ENCODE measurements around the gene RNU6-8.

The RNU6-8 gene

DNA sequence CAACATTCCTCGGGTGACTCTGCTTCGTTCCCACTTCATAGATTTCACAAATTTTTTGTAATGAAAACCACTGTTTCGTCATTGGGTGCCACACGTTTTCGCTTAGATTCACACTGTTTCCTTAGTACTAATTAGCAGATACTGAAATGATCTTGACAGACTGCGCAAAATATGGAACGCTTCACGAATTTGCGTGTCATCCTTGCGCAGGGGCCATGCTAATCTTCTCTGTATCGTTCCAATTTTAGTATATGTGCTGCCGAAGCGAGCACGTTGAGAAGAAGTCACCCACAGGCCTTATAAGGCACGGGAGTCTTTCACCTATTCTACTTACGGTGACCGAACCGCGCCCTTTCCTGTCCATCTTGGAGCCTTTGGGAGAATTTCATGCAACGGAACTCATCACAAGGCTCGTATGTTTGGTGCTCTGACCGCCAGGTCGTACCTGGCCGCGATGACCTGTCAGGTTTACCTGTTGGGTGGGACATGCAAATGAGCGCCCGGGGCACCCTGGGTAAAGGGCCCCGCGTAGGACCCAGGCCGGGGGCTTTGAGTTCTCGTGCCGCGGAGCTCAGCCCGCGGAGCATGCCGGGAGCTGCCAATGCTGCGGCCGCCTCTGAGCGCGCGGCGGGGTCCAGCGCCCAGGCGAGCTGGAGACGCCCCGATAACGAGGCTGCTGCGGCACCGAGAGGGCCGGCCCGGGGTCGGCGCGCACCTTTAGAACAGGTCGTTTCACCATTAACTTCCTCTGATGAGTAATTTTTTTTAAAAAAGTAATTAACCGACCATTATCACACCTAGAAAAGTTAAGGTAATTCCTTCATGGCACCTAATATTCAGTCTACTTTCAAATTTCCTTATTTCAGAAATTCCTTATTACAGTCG, at the start of gene RNU6-8:
Gene RNU6-8, minus strand, starts transcription at position 272 of the 885 bp plus-strand sequence.
- peak; percentile 71 for DNase-seq (ENCODE audit: low read depth)

- peak; percentile 14 for DNase-seq (ENCODE audit: low read depth)
Observed at GRCh38 chr14:32252030-32252670, 49.1 kb upstream of the RNU6-8 start.

GRCh38 chr14:32251530-32251929, 48.5 kb upstream of the RNU6-8 start:
- no peak for DNase-seq (ENCODE audit: low read depth)

DNA sequence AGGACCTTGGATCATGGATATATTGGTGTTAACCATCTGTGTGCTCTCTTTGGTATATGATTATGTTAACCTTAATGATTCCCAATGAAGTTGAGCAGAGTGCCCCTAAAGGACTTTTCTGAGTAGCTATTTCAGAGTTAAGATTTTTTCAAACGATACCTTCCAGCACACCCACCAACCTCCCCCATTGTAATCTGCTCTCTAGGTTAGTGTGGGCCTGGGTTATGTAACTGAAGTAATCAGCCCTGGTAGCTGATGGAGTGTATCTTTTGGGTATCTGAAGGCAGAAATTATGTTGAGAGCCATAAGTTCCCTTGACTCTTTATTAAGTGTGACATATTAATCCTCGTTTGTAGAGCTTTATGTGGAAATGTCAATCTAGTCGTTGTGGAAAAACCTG, 47.6 kb upstream of the RNU6-8 start:
- DNase-seq (ENCODE audit: low read depth): no peak

- no peak for DNase-seq (ENCODE audit: low read depth)
Observed at GRCh38 chr14:32249780-32250179, 46.7 kb upstream of the RNU6-8 start.

DNA sequence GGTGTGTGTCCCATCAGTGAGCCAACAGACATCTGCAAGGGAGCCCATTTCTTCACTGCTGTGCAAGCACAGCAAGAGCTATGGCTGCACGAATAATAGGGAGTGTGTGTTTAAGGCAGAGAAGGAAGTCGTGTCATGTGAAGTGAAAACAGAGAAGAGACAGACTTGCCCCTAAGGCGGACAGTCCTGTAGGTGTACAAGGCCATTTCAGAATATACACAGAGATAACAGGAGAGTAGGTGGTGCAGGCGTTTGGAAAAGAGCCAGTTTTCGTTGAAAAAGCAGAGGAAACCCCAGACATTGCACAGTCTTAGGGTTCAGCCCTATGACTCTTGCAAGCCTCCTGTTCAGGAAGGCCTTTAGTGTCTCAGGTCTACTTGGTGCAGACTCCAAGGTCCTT, 46.3 kb upstream of the RNU6-8 start:
- DNase-seq (ENCODE audit: low read depth): no peak

DNA sequence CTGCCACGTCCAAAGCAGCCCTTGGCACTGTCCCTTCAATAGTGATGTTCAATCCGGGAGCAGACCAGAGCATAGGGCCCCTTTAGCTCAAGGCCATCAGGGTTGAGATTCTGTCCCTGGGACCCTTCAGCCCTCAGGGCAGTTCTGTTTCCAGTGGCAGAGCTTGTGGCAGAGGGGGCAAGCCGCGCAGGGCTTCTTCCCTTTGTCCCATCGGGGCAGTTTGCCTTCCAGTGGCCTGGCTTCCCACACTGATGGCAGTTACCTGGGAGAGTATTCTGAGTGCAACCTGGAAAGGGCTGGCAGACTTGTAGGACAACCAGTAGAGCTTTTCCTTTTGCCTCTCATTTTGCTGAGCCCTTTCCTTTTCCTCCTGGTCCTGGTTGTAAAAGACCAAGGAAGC, 43.7 kb upstream of the RNU6-8 start:
- DNase-seq (ENCODE audit: low read depth): no peak

GRCh38 chr14:32244404-32244803, 41.3 kb upstream of the RNU6-8 start:
- no peak for DNase-seq (ENCODE audit: low read depth)

DNA sequence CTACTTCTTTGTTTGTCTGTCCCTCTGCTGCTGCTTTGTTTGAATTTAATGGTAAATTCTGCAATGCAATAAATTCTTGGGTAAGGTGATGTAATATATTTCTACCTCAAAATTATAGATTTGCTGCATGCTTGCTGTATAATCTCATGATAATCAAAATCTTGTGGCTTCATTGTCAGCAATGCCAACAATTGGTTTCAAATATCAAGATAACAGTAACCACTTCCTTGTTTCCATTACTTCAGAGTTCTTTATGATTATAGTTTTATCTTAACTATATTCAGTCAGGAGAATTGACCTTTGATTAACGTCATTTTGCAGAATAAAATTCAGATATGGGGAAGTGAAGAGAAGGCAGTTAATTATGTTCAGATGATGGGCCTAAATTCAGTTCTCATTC, 30.2 kb upstream of the RNU6-8 start:
- no peak for DNase-seq (ENCODE audit: low read depth)

DNA sequence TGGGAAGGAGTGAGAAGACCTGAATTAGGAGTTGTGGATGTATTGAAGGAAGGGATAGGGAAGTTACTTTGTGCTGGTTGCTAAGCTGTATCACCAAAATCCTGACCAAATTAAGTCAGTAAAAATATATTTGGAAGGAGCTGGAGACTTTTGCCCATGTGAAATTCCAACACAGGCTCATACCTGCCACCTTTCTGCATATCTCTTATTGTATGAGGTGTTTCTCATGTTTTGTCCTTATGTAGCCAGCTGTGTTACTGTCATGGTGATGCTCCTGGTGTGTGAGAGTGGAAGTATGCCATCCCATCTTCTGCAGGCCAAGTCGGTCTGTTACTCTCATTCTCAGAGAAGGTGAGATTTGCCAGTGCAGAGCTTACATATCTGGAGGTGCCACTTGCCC, 29.4 kb upstream of the RNU6-8 start:
- no peak for DNase-seq (ENCODE audit: low read depth)

DNA sequence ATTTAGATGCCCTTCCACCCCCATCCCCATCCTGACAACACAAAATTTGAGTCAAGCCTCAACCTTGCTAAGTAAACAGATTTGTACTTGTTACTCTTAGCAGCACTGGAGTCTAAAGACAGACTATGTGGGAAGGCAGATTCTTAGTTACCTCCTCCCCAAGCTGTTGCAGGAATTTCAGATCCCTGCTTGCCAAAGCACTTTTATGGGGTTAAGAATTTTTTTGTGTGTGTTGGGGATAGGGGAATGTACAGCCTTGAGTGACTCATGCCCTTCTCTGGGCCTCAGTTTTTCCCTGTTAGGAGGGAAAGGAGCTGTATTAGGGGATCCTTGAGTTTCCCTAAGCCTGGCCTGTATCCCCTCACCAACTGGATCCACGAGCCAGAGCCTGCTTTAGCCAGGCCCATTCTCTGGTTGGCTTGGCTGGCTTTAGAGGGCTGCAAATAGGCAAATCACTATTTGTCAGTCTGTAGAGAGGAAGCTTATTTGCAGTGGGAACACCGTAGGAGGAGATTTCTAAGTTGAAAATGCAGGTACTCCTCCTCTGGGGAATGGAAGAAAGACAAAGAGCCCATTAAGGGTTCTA, 27.7 kb upstream of the RNU6-8 start:
- DNase-seq (ENCODE audit: low read depth): no peak

- DNase-seq (ENCODE audit: low read depth): no peak
Observed at GRCh38 chr14:32230181-32230580, 27.1 kb upstream of the RNU6-8 start.

DNA sequence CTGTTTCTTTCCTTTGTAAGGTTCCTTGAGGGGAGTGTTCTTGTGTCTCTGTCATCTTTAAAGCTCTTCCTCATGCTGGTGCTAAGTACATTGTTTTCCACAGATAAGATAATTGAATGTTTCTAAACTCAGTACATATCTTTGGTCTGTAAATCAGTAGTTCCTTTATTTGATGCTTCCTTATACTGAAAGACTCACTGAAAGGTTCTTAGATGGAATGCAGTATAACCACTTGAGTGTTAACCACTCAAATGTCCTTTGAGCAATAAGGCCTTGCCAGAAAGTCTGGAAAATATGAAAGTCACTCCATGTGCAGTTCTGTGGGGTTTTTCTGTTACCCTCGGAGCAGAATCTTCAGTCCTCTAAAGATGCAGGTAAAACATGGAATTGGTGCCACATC, 23.0 kb upstream of the RNU6-8 start:
- DNase-seq (ENCODE audit: low read depth): no peak

DNA sequence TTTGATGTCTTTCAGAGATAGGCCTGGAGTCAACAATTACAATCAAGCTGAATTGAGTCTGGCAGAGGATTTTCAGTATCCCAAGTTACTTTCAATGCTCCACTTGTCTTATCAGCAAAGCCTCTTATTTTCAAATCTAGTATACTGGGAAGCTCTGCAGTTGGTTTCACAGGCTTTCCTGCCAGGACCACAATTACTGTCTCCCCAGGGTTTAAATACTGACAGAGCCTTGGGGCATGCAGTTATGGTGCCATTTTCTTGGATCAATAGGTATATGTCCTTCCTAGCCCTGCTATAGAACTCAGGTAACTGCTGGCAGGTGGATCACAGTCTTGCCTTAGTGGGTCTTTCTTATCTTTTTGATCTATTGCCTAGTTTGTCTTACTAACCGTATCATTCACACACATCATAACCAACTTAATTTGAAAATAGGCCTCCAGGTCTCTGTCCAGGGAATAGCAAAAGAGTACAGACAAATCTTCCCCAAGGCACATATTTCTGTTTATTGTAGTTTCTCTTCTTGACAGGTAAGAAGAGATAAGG, 22.4 kb upstream of the RNU6-8 start:
- no peak for DNase-seq (ENCODE audit: low read depth)

DNA sequence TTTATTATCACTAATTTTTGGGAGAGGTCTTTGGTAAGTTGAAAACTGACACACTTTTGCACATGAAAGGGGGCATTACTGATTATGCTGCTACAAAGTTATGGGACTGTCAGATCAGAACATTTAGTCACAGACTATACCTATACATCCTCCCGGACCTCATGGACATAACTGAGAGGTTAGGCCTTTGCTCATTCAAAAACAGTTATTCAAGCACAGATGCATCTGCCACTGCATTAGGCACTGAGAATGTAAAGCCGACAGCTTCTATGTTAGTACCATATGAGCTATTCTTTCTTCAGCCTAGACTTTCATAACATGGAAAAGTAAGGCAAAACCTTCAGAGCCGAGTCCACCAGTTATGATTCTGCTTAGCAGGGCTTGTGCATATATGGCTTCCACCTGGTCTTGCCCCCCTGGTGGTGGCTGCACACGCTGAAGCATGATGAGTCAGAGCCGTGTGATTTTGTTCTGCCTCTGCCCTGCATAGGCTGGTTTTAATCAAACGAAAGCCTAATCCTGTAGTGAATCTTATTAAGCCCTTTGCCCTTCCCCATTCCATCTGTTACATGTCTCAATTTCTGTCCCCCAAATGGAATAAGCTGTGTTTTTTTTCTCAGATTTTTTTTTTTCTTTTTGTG, 21.8 kb upstream of the RNU6-8 start:
- no peak for DNase-seq (ENCODE audit: low read depth)

DNA sequence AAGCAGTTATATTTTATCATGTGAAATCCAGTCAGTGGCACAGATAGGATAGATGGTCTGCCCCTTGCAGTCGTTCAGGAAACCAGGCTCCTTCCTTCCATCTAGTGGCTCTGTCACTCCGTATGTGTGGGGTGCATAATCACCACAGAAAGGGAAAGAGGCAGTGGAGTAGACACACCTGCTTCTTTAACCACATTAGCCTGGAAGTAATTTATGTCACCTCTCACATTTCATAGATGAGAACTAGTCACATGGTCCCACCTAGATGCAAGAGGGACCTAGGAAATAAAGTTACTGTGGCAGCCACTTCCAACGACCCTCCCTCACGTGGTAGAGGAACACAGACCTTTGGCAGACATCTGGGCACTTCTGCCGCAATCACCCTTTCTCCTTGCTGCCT, 14.2 kb upstream of the RNU6-8 start:
- no peak for DNase-seq (ENCODE audit: low read depth)

- DNase-seq (ENCODE audit: low read depth): no peak
Observed at GRCh38 chr14:32212833-32213232, 9.8 kb upstream of the RNU6-8 start.

DNA sequence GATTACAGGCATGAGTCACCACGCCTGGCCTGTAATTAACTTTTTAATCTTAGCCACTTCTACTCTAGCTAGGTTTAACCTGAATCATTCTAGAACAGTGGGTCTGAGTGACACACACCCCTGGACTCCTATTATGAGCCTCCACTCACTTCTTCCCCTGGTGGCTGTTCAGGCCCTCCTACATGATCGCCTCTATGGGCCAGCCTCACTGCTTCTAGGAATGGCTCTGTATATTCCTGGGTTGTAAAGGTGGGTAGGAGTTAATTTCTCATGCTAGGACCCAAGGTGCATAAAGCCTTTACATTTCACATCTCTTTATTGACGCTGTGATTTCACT, 8.0 kb upstream of the RNU6-8 start:
- no peak for DNase-seq (ENCODE audit: low read depth)

- no peak for DNase-seq (ENCODE audit: low read depth)
Observed at GRCh38 chr14:32209471-32209870, 6.4 kb upstream of the RNU6-8 start.

DNA sequence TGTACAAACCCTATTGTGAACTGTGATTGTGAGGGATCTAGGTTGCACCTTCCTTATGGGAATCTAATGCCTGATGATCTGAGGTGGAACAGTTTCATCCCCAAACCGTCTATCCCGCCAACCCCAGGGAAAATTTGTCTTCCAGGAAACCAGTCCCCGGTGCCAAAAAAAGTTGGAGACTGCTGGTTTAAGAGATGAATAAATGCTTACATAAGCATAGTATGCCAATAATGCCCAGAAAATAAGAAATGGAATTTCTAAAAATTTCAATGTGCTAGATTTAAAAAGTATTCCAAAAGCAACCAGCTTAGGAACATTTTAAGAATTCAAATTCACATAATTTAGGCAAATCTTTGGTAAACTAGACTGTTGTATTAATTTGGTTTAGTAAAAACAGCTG, 5.4 kb upstream of the RNU6-8 start:
- DNase-seq (ENCODE audit: low read depth): no peak

- DNase-seq (ENCODE audit: low read depth): no peak
Observed at GRCh38 chr14:32206552-32206951, 3.5 kb upstream of the RNU6-8 start.

- DNase-seq (ENCODE audit: low read depth): no peak
Observed at GRCh38 chr14:32205984-32206383, 2.9 kb upstream of the RNU6-8 start.

GRCh38 chr14:32205554-32205953, 2.5 kb upstream of the RNU6-8 start:
- no peak for DNase-seq (ENCODE audit: low read depth)
